ENCODE data around the gene FHAD1.

DNA sequence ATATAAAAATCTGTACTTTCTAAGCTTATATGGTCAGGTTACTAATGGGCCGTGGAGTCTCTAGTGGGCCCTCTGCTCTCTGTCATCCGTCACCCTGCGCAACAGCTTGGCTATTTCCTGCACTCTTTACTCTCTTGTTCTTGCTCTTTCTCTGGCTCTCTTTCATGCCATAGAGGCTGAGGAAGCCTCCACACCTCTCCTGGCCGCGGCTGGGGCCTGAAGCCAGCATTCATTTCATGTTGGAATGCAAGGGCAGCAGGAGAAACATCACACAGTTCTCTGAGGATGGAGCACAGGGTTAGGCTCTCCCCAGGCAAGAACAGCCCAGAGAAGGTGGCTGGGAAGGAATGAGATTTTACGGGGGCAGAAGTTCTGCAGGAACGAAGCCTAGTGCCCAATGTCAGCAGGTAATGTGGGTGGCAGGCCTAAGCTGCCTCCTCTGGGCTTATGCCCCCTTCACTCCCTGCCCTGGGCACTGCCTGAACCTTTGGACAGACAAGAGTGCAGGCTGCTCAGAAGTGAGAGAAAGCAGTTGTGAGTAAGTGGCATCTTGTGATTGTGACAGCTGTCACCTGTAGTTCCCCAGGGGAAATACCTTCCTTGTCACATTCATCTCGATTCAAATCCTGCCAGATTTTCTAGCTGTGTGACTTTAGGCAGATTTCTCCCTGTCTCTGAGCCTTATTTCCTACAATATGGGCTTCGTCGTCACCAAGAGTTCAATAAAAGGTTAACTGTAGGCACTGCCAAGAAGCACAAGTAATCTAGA is 3.6 kb upstream of the FHAD1 start:
- TF ChIP-seq, protein P1, sequence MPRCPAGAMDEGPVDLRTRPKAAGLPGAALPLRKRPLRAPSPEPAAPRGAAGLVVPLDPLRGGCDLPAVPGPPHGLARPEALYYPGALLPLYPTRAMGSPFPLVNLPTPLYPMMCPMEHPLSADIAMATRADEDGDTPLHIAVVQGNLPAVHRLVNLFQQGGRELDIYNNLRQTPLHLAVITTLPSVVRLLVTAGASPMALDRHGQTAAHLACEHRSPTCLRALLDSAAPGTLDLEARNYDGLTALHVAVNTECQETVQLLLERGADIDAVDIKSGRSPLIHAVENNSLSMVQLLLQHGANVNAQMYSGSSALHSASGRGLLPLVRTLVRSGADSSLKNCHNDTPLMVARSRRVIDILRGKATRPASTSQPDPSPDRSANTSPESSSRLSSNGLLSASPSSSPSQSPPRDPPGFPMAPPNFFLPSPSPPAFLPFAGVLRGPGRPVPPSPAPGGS (IDR thresholded peaks at IDR 0.05; ENCODE audit: borderline replicate concordance, insufficient read depth, low read depth, low read length, poor library complexity, severe bottlenecking): no peak
- peak in 1 of 2 experiments; percentile 34; a peak in 1 of 4 replicates for TF ChIP-seq EP300 (IDR thresholded peaks at IDR 0.05; ENCODE audit: borderline replicate concordance in 1 of 2, control insufficient read depth in 1 of 2, low read depth in 2 of 2, low read length in 2 of 2)
- no peak for TF ChIP-seq POLR2A (IDR thresholded peaks at IDR 0.05; ENCODE audit: low read depth, low read length)
- TF ChIP-seq, protein P2, sequence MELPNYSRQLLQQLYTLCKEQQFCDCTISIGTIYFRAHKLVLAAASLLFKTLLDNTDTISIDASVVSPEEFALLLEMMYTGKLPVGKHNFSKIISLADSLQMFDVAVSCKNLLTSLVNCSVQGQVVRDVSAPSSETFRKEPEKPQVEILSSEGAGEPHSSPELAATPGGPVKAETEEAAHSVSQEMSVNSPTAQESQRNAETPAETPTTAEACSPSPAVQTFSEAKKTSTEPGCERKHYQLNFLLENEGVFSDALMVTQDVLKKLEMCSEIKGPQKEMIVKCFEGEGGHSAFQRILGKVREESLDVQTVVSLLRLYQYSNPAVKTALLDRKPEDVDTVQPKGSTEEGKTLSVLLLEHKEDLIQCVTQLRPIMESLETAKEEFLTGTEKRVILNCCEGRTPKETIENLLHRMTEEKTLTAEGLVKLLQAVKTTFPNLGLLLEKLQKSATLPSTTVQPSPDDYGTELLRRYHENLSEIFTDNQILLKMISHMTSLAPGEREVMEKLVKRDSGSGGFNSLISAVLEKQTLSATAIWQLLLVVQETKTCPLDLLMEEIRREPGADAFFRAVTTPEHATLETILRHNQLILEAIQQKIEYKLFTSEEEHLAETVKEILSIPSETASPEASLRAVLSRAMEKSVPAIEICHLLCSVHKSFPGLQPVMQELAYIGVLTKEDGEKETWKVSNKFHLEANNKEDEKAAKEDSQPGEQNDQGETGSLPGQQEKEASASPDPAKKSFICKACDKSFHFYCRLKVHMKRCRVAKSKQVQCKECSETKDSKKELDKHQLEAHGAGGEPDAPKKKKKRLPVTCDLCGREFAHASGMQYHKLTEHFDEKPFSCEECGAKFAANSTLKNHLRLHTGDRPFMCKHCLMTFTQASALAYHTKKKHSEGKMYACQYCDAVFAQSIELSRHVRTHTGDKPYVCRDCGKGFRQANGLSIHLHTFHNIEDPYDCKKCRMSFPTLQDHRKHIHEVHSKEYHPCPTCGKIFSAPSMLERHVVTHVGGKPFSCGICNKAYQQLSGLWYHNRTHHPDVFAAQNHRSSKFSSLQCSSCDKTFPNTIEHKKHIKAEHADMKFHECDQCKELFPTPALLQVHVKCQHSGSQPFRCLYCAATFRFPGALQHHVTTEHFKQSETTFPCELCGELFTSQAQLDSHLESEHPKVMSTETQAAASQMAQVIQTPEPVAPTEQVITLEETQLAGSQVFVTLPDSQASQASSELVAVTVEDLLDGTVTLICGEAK (IDR thresholded peaks at IDR 0.05; ENCODE audit: borderline replicate concordance): no peak
- TF ChIP-seq SREBF1 (IDR thresholded peaks at IDR 0.05; ENCODE audit: low read length): no peak
- TF ChIP-seq, protein P3, sequence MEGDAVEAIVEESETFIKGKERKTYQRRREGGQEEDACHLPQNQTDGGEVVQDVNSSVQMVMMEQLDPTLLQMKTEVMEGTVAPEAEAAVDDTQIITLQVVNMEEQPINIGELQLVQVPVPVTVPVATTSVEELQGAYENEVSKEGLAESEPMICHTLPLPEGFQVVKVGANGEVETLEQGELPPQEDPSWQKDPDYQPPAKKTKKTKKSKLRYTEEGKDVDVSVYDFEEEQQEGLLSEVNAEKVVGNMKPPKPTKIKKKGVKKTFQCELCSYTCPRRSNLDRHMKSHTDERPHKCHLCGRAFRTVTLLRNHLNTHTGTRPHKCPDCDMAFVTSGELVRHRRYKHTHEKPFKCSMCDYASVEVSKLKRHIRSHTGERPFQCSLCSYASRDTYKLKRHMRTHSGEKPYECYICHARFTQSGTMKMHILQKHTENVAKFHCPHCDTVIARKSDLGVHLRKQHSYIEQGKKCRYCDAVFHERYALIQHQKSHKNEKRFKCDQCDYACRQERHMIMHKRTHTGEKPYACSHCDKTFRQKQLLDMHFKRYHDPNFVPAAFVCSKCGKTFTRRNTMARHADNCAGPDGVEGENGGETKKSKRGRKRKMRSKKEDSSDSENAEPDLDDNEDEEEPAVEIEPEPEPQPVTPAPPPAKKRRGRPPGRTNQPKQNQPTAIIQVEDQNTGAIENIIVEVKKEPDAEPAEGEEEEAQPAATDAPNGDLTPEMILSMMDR (IDR thresholded peaks at IDR 0.05 in 2 of 3, conservative IDR thresholded peaks at IDR 0.05 in 1 of 3; ENCODE audit: control insufficient read depth in 2 of 3, extremely low read depth in 1 of 3, insufficient read depth in 1 of 3, low read depth in 3 of 3, low read length in 3 of 3): no peak
- TF ChIP-seq EZH2 (IDR thresholded peaks at IDR 0.05; ENCODE audit: borderline replicate concordance, control insufficient read depth, low read depth, low read length): no peak
- no peak for TF ChIP-seq TAF1 (IDR thresholded peaks at IDR 0.05; ENCODE audit: borderline replicate concordance, low read depth, low read length)
- TF ChIP-seq CEBPB (IDR thresholded peaks at IDR 0.05; ENCODE audit: borderline replicate concordance in 1 of 2, low read depth in 2 of 2, low read length in 2 of 2): no peak
- no peak for TF ChIP-seq CHD2 (IDR thresholded peaks at IDR 0.05; ENCODE audit: borderline replicate concordance, low read depth, low read length)
- no peak for TF ChIP-seq CBX5 (IDR thresholded peaks at IDR 0.05; ENCODE audit: low read depth)
